ENCODE results near the gene CCDC54.

Gene CCDC54

DNA sequence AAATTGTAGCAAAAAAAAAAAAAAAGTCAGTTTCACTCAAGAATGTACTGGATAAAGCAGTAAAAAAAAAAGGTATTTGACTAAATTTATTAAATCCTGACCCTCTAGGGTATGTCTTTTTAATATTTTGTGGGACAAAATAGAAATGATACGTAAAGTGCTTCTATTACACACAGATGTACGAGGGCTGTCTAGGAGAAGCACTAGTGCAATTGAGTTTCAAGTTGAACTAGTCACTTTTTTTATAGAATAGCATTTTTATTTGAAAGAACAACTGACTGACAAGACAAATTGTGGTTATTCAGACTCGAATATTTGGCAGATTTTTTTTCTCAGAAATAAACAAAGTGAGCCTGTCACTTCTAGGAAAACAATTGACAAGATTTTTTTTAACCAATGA is 49.0 kb downstream of the CCDC54 start:
- H3K9me3 ChIP-seq (ENCODE audit: control insufficient read depth, insufficient read depth, low read depth, low read length): no peaks in the 10 kb centered on the region
- H3K4me1 ChIP-seq (ENCODE audit: control insufficient read depth, insufficient read depth, low read length): no peaks in the 10 kb centered on the region
- no peak overlapping the region for H3K27ac ChIP-seq (ENCODE audit: extremely low read depth, low read depth, low read length)
- no peaks in the 10 kb centered on the region for H3K36me3 ChIP-seq (ENCODE audit: control insufficient read depth in 2 of 2, insufficient read depth in 1 of 2, low read length in 2 of 2)
- ChIA-PET POLR2A (no interaction called here), CTCF (interaction anchor here (1.0 to 1.1 kb wide), 2 partner anchors 155 to 190 kb away, joined by 3 to 5 read pairs; no protein-coding TSS in a partner anchor)
- TF ChIP-seq ZSCAN4 (tag by site-specific recombination; IDR thresholded peaks at IDR 0.05): no peak
- no peak for TF ChIP-seq ZFP3 (tag by site-specific recombination; IDR thresholded peaks at IDR 0.05; ENCODE audit: low read depth)
- no peak for TF ChIP-seq HOXA7 (CRISPR knock-in tag; IDR thresholded peaks at IDR 0.05; ENCODE audit: borderline replicate concordance)
- no peak overlapping the region for H3K4me3 ChIP-seq (ENCODE audit: low read depth, low read length)
